Sigmoid colon (tissue), 3 donors: Measurements from ENCODE around the gene KANTR.

Source experiments
- POLR2A ChIP-seq, 2 donors: fragments of 450-650 bp; IDR thresholded peaks; one replicate each; pipeline ENCODE4 v1.6.1; 2016; ENCODE audit warnings: antibody characterized with exemption in 2 of 2, mild to moderate bottlenecking in 2 of 2, moderate library complexity in 2 of 2
- TF ChIP-seq, protein P1 (sequence below), 4 experiments: fragments of 450-650 bp in 3 of 4; fragments of 200-600 bp in 1 of 4; IDR thresholded peaks; one replicate each; pipeline ENCODE4 v1.5.1; 2016 to 2019; ENCODE audit warnings: antibody characterized with exemption in 4 of 4, mild to moderate bottlenecking in 3 of 4, moderate library complexity in 2 of 4

DNA sequence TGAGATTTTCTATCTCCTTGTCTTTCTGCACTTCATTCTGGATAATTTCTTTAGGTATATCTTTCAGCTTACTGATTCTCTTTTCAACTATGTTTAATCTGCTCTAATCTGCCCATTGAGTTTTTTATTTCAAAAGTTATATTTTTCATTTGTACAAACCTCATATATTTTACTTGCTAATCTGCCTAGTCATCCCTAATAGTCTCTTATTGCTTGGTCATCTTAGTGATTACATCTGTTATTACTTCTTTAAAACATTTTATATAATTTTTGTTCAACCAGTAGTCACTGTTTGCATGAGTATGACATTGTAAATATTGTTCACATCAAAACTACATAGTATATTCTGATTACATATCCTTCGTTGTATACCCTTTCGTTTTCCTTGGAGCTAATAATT, 32.4 kb downstream of the KANTR start:
- TF ChIP-seq, protein P1, sequence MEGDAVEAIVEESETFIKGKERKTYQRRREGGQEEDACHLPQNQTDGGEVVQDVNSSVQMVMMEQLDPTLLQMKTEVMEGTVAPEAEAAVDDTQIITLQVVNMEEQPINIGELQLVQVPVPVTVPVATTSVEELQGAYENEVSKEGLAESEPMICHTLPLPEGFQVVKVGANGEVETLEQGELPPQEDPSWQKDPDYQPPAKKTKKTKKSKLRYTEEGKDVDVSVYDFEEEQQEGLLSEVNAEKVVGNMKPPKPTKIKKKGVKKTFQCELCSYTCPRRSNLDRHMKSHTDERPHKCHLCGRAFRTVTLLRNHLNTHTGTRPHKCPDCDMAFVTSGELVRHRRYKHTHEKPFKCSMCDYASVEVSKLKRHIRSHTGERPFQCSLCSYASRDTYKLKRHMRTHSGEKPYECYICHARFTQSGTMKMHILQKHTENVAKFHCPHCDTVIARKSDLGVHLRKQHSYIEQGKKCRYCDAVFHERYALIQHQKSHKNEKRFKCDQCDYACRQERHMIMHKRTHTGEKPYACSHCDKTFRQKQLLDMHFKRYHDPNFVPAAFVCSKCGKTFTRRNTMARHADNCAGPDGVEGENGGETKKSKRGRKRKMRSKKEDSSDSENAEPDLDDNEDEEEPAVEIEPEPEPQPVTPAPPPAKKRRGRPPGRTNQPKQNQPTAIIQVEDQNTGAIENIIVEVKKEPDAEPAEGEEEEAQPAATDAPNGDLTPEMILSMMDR (IDR thresholded peaks at IDR 0.05): no peak
- no peak for TF ChIP-seq POLR2A (IDR thresholded peaks at IDR 0.05)
